ENCODE measurements around the gene TXNRD2. TPM values are rescaled to one million over a fixed set of nuclear protein-coding genes. Genes with fewer than 3 reads are reported as not detected.
A peak's percentile ranks its signal among the peaks of the same experiment; 100 is the strongest.

The TXNRD2 gene
- total and polyA plus RNA-seq, 8 donors = 6.4 to 69.5 (median 42.3) TPM

GRCh38 chr22:19825904-19826618 is 115.6 kb downstream of the TXNRD2 start:
- no peaks in the 10 kb centered on the region for H3K9me3 ChIP-seq
- no peak overlapping the region for H3K27ac ChIP-seq
- no peaks in the 10 kb centered on the region for H3K36me3 ChIP-seq
- DNase-seq = peak in 1 of 2 donors; percentile 24
- intact Hi-C loops (cut with DNase I; ENCODE audit: low total_unique reads) = no loop called here
- H3K4me1 ChIP-seq = peaks cover 0 to 7% (median 0%) of the 10 kb centered on the region in 4 donors
- no peak overlapping the region for H3K4me3 ChIP-seq
- WGBS, 5 donors = 84 to 88% (median 85%) methylated on average over 7 of the region's 7 CpGs
- TF ChIP-seq EP300 (IDR thresholded peaks at IDR 0.05) (no peak), POLR2AphosphoS5 (IDR thresholded peaks at IDR 0.05) (no peak), POLR2A (IDR thresholded peaks at IDR 0.05) (no peak), CTCF (IDR thresholded peaks at IDR 0.05) (no peak)
- no peaks in the 10 kb centered on the region for H3K27me3 ChIP-seq

Other genes starting within 250 kb of the TXNRD2 start
- 10 to 100 TPM in 3 of 5 donors, 1 to 10 TPM in 2; 1.2 to 38.8 (median 13.9) TPM for gene SEPTIN5, start 227.3 kb downstream of the TXNRD2 start, total RNA-seq
- 10 to 100 TPM in 2 of 3 donors, 1 to 10 TPM in 1; 8.2 to 16.0 (median 11.1) TPM for gene SEPTIN5, start 227.3 kb downstream of the TXNRD2 start, polyA plus RNA-seq
- gene GP1BB, start 218.3 kb downstream of the TXNRD2 start, total RNA-seq = 10 to 100 TPM in 1 of 5 donors, 1 to 10 TPM in 2, not detected in 2; 2.4 to 27.8 (median 9.3) TPM
- gene GP1BB, start 218.3 kb downstream of the TXNRD2 start, polyA plus RNA-seq = 10 to 100 TPM in 1 of 3 donors, 1 to 10 TPM in 2; 5.5 to 12.4 (median 8.0) TPM
- under 1 TPM in 2 of 5 donors, not detected in 3; 0.43 to 0.73 TPM for gene TBX1, start 181.0 kb downstream of the TXNRD2 start, total RNA-seq
- gene TBX1, start 181.0 kb downstream of the TXNRD2 start, polyA plus RNA-seq = 1 to 10 TPM in 1 of 3 donors, under 1 TPM in 1, not detected in 1; 0.62 to 1.1 TPM
- gene GNB1L, start 86.9 kb downstream of the TXNRD2 start, total RNA-seq = 1 to 10 TPM in 2 of 5 donors, under 1 TPM in 2, not detected in 1; 0.29 to 4.1 (median 1.7) TPM
- 1 to 10 TPM; 1.8 to 6.8 (median 3.2) TPM for gene GNB1L, start 86.9 kb downstream of the TXNRD2 start, polyA plus RNA-seq
- gene RTL10, start 86.9 kb downstream of the TXNRD2 start, total RNA-seq = 10 to 100 TPM in 2 of 5 donors, 1 to 10 TPM in 3; 1.7 to 28.1 (median 8.7) TPM
- gene RTL10, start 86.9 kb downstream of the TXNRD2 start, polyA plus RNA-seq = 10 to 100 TPM in 1 of 3 donors, 1 to 10 TPM in 2; 5.2 to 12.1 (median 5.8) TPM
- 100 to 1,000 TPM in 2 of 5 donors, 10 to 100 TPM in 3; 25.1 to 137 (median 87.9) TPM for gene COMT, start within 50 bp of the TXNRD2 start, total RNA-seq
- 100 to 1,000 TPM; 103 to 174 (median 103) TPM for gene COMT, start within 50 bp of the TXNRD2 start, polyA plus RNA-seq
- gene ARVCF, start 75.0 kb upstream of the TXNRD2 start, total RNA-seq = 10 to 100 TPM; 11.2 to 51.3 (median 27.8) TPM
- 10 to 100 TPM in 2 of 3 donors, 1 to 10 TPM in 1; 3.5 to 15.4 (median 10.2) TPM for gene ARVCF, start 75.0 kb upstream of the TXNRD2 start, polyA plus RNA-seq
- 10 to 100 TPM; 18.1 to 38.8 (median 27.2) TPM for gene TANGO2, start 79.3 kb upstream of the TXNRD2 start, total RNA-seq
- gene TANGO2, start 79.3 kb upstream of the TXNRD2 start, polyA plus RNA-seq = 10 to 100 TPM; 13.8 to 37.7 (median 26.0) TPM
- gene DGCR8, start 138.4 kb upstream of the TXNRD2 start, total RNA-seq = 10 to 100 TPM; 25.1 to 55.4 (median 48.5) TPM
- 10 to 100 TPM in 1 of 3 donors, 1 to 10 TPM in 2; 7.8 to 13.8 (median 9.3) TPM for gene DGCR8, start 138.4 kb upstream of the TXNRD2 start, polyA plus RNA-seq
- 100 to 1,000 TPM in 3 of 5 donors, 10 to 100 TPM in 2; 23.9 to 200 (median 127) TPM for gene RANBP1, start 174.3 kb upstream of the TXNRD2 start, total RNA-seq
- gene RANBP1, start 174.3 kb upstream of the TXNRD2 start, polyA plus RNA-seq = 10 to 100 TPM; 72.8 to 93.5 (median 90.3) TPM
- 100 to 1,000 TPM in 1 of 5 donors, 10 to 100 TPM in 4; 30.5 to 143 (median 89.5) TPM for gene TRMT2A, start 175.4 kb upstream of the TXNRD2 start, total RNA-seq
- 10 to 100 TPM; 17.9 to 70.3 (median 33.6) TPM for gene TRMT2A, start 175.4 kb upstream of the TXNRD2 start, polyA plus RNA-seq
- 100 to 1,000 TPM in 1 of 5 donors, 10 to 100 TPM in 3, 1 to 10 TPM in 1; 4.2 to 228 (median 23.6) TPM for gene ZDHHC8, start 190.0 kb upstream of the TXNRD2 start, total RNA-seq
- 10 to 100 TPM in 1 of 3 donors, 1 to 10 TPM in 2; 3.2 to 22.8 (median 9.7) TPM for gene ZDHHC8, start 190.0 kb upstream of the TXNRD2 start, polyA plus RNA-seq
- gene CCDC188, start 209.2 kb upstream of the TXNRD2 start, total RNA-seq = 10 to 100 TPM in 1 of 5 donors, 1 to 10 TPM in 1, under 1 TPM in 2, not detected in 1; 0.37 to 40.8 (median 2.1) TPM
- gene CCDC188, start 209.2 kb upstream of the TXNRD2 start, polyA plus RNA-seq = 1 to 10 TPM in 1 of 3 donors, under 1 TPM in 2; 0.10 to 2.7 (median 0.76) TPM